ENCODE data around the gene COL18A1. TPM values are rescaled to one million over a fixed set of nuclear protein-coding genes. Genes with fewer than 3 reads are reported as not detected.
A peak's percentile ranks its signal among the peaks of the same experiment; 100 is the strongest.

Gene COL18A1
- polyA plus RNA-seq, 2 of the 4 experiments (the other 2 are of a cell fraction), result 17.3 to 88.4 TPM

DNA sequence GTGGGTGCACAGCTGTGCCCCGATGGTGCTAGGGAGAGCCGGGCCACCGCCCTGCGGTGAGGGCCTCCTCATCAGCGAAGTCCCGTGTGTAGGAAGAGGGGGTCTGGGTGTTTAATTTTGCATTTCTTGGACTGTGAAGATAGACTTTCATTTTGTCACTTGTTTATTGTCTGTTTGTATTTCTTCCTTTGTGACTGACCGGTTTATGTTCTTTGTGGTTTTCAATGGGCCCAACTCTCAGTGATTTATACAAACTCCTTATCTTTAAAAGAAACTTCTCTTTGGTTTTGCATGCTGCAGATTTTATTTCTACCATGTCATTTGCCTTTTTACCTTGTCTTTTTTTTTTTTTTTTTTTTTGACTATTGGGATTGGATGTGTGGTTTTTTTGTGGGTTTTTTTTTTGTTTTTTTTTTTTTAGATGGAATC lies 65.1 kb downstream of the COL18A1 start:
- Histone ChIP-seq H3K4me1 (peaks cover 55% of the 10 kb centered on the region), H3K4me2 (peak overlapping the region; percentile 91), H3K4me3 (no peak overlapping the region), H3K9me3 (no peaks in the 10 kb centered on the region), H3K27ac (peak overlapping the region; percentile 79 to 95)
- 84% methylated on average over 7 of the region's 7 CpGs for WGBS (ENCODE audit: missing lambda C conversion rate)
- TF ChIP-seq CHD2 (IDR thresholded peaks at IDR 0.05; ENCODE audit: low read length, partially characterized antibody), result no peak
- no peak for TF ChIP-seq EHMT2 (IDR thresholded peaks at IDR 0.05; ENCODE audit: low read depth)
- no peak for TF ChIP-seq ZFP36 (IDR thresholded peaks at IDR 0.05; ENCODE audit: borderline replicate concordance, partially characterized antibody)
- TF ChIP-seq, protein P1, sequence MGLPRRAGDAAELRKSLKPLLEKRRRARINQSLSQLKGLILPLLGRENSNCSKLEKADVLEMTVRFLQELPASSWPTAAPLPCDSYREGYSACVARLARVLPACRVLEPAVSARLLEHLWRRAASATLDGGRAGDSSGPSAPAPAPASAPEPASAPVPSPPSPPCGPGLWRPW (IDR thresholded peaks at IDR 0.05), result no peak
- no peak for TF ChIP-seq CBX2 (IDR thresholded peaks at IDR 0.05; ENCODE audit: borderline replicate concordance, low read depth)
- TF ChIP-seq, protein P2, sequence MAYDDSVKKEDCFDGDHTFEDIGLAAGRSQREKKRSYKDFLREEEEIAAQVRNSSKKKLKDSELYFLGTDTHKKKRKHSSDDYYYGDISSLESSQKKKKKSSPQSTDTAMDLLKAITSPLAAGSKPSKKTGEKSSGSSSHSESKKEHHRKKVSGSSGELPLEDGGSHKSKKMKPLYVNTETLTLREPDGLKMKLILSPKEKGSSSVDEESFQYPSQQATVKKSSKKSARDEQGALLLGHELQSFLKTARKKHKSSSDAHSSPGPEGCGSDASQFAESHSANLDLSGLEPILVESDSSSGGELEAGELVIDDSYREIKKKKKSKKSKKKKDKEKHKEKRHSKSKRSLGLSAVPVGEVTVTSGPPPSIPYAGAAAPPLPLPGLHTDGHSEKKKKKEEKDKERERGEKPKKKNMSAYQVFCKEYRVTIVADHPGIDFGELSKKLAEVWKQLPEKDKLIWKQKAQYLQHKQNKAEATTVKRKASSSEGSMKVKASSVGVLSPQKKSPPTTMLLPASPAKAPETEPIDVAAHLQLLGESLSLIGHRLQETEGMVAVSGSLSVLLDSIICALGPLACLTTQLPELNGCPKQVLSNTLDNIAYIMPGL (CRISPR knock-in tag; IDR thresholded peaks at IDR 0.05; ENCODE audit: borderline replicate concordance), result no peak
- ChIA-PET POLR2A (no interaction called here), CTCF (interaction anchor here (0.9 to 1.2 kb wide), 3 partner anchors 19 to 333 kb away, joined by 3 to 4 read pairs (median 4); no protein-coding TSS in a partner anchor)
- no peak for DNase-seq (ENCODE audit: low read depth in 1 of 2, low spot score in 1 of 2)
- no peak for FAIRE-seq
- no peak for ATAC-seq

DNA sequence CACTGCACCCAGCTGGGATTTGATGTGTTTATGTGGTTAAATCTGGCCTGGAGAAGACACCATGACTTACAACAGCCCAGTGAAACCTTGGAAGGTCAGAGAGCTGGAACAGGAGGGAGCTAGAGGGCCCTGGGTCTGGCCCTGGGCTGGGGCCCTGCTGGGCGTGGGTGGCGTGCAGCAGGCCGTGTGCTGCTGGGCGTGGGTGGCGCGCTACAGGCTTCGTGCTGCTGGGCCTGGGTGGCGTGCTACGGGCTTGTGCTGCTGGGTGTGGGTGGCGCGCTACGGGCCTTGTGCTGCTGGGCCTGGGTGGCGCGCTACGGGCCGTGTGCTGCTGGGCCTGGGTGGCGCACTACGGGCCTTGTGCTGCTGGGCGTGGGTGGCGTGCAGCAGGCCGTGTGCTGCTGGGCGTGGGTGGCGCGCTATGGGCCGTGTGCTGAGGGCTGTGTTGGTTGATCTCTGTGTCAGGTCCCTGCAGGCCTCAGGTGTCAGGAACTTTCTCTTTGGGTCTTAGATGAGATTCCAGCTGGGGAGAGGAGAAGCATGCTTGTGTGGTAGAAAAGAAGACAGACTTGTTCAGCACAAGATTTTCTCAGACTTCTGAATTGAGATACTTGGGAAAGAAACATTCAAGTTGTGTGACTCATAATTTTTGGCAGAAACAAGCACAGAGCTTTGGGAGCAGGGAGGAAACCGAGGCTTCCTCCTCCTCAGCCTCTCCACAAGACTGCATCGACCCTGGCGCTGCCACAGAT lies 66.0 kb downstream of the COL18A1 start:
- CTCF ChIA-PET, result interaction anchor here (0.6 to 1.3 kb wide), 3 partner anchors 9 to 331 kb away, joined by 3 read pairs; no protein-coding TSS in a partner anchor
- Histone ChIP-seq H3K4me1 (peaks cover 55% of the 10 kb centered on the region), H3K4me3 (no peak overlapping the region), H3K27ac (peak overlapping the region; percentile 79 to 95), H3K9me3 (no peaks in the 10 kb centered on the region), H3K4me2 (peak overlapping the region; percentile 91)
- DNase-seq (ENCODE audit: low read depth in 1 of 2, low spot score in 1 of 2), result peak in 1 of 2 experiments; percentile 18
- WGBS (ENCODE audit: missing lambda C conversion rate), result 42% methylated on average over 14 of the region's 28 CpGs
- ATAC-seq, result peak; percentile 52 to 63
- TF ChIP-seq FOSL2 (IDR thresholded peaks at IDR 0.05) (no peak), FOSL2 (CRISPR knock-in tag; IDR thresholded peaks at IDR 0.05) (peak; percentile 49; the same call in 1 of the 2 replicates), CHD2 (IDR thresholded peaks at IDR 0.05; ENCODE audit: low read length, partially characterized antibody) (no peak), JUN (IDR thresholded peaks at IDR 0.05) (0 out of 5 replicates have a peak, but pooled peaks of 1 of the 2 experiments have one; percentile 31)
- TF ChIP-seq, protein P3, sequence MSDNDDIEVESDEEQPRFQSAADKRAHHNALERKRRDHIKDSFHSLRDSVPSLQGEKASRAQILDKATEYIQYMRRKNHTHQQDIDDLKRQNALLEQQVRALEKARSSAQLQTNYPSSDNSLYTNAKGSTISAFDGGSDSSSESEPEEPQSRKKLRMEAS (IDR thresholded peaks at IDR 0.05), result peak; percentile 59
- POLR2A ChIA-PET, result no interaction called here
- no peak for FAIRE-seq

DNA sequence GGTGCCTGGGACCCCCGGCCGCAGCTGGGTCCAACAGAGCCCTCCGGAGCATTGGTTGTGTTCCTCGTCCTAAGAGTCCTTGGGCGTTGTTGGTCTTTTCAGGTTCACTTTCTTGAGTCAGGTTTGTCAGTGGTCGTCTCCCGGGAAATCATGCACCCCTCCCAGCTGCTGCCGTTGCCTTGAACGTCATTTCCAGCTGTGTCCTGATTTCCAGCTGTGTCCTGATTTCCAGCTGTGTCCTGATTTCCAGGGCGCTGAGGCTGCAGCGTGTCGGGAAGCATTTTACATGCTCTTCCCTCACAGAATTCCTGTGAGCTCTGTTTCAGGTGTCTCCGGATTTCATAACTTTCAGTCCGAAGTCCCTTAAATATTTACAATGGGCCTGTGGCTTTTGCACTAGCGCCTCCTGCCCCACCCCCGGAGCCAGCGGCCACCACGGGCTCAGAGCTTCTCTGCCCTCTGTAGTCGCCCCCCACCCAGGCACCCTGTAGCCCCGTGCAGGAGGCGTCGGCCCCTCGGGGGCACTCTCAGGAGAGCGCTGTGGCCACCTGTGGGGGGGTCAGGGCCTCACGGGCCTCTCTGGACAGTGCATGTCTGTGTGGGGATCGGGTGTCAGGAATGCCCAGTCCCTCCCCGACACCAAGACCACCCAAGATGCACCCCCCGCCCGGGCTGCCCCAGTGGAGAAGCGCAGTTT lies 66.7 kb downstream of the COL18A1 start:
- no peaks in the 10 kb centered on the region for H3K9me3 ChIP-seq
- no peak overlapping the region; the same call in 2 of the 3 replicates for H3K4me3 ChIP-seq
- H3K4me1 ChIP-seq, result peaks cover 53% of the 10 kb centered on the region
- POLR2A ChIA-PET, result no interaction called here
- no peak for FAIRE-seq
- no peak for DNase-seq (ENCODE audit: low read depth in 1 of 2, low spot score in 1 of 2)
- peak overlapping the region; percentile 79 to 95 for H3K27ac ChIP-seq
- ATAC-seq, result peak in 1 of 2 experiments; percentile 9; a peak in 2 of 6 replicates
- CTCF ChIA-PET, result interaction anchor here (1.1 to 1.3 kb wide), 2 partner anchors 33 to 331 kb away, joined by 3 read pairs; no protein-coding TSS in a partner anchor
- peak overlapping the region; percentile 91 for H3K4me2 ChIP-seq
- WGBS (ENCODE audit: missing lambda C conversion rate), result 41% methylated on average over 19 of the region's 30 CpGs
- TF ChIP-seq, protein P4, sequence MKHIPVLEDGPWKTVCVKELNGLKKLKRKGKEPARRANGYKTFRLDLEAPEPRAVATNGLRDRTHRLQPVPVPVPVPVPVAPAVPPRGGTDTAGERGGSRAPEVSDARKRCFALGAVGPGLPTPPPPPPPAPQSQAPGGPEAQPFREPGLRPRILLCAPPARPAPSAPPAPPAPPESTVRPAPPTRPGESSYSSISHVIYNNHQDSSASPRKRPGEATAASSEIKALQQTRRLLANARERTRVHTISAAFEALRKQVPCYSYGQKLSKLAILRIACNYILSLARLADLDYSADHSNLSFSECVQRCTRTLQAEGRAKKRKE (CRISPR knock-in tag; IDR thresholded peaks at IDR 0.05; ENCODE audit: low read depth), result no peak
- TF ChIP-seq GATA3 (IDR thresholded peaks at IDR 0.05; ENCODE audit: borderline replicate concordance) (no peak), PHF8 (IDR thresholded peaks at IDR 0.05; ENCODE audit: borderline replicate concordance, low read depth) (no peak), NFE2L2 (conservative IDR thresholded peaks at IDR 0.05; ENCODE audit: low read length) (no peak), MAZ (IDR thresholded peaks at IDR 0.05; ENCODE audit: borderline replicate concordance, low read depth, low read length) (no peak), RARB (CRISPR knock-in tag; IDR thresholded peaks at IDR 0.05) (no peak), ZSCAN20 (CRISPR knock-in tag; IDR thresholded peaks at IDR 0.05) (no peak)
- TF ChIP-seq, protein P5, sequence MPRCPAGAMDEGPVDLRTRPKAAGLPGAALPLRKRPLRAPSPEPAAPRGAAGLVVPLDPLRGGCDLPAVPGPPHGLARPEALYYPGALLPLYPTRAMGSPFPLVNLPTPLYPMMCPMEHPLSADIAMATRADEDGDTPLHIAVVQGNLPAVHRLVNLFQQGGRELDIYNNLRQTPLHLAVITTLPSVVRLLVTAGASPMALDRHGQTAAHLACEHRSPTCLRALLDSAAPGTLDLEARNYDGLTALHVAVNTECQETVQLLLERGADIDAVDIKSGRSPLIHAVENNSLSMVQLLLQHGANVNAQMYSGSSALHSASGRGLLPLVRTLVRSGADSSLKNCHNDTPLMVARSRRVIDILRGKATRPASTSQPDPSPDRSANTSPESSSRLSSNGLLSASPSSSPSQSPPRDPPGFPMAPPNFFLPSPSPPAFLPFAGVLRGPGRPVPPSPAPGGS (IDR thresholded peaks at IDR 0.05), result no peak
- TF ChIP-seq, protein P6, sequence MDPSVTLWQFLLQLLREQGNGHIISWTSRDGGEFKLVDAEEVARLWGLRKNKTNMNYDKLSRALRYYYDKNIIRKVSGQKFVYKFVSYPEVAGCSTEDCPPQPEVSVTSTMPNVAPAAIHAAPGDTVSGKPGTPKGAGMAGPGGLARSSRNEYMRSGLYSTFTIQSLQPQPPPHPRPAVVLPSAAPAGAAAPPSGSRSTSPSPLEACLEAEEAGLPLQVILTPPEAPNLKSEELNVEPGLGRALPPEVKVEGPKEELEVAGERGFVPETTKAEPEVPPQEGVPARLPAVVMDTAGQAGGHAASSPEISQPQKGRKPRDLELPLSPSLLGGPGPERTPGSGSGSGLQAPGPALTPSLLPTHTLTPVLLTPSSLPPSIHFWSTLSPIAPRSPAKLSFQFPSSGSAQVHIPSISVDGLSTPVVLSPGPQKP (IDR thresholded peaks at IDR 0.05; ENCODE audit: low read depth, low read length), result no peak
- TF ChIP-seq, protein P7, sequence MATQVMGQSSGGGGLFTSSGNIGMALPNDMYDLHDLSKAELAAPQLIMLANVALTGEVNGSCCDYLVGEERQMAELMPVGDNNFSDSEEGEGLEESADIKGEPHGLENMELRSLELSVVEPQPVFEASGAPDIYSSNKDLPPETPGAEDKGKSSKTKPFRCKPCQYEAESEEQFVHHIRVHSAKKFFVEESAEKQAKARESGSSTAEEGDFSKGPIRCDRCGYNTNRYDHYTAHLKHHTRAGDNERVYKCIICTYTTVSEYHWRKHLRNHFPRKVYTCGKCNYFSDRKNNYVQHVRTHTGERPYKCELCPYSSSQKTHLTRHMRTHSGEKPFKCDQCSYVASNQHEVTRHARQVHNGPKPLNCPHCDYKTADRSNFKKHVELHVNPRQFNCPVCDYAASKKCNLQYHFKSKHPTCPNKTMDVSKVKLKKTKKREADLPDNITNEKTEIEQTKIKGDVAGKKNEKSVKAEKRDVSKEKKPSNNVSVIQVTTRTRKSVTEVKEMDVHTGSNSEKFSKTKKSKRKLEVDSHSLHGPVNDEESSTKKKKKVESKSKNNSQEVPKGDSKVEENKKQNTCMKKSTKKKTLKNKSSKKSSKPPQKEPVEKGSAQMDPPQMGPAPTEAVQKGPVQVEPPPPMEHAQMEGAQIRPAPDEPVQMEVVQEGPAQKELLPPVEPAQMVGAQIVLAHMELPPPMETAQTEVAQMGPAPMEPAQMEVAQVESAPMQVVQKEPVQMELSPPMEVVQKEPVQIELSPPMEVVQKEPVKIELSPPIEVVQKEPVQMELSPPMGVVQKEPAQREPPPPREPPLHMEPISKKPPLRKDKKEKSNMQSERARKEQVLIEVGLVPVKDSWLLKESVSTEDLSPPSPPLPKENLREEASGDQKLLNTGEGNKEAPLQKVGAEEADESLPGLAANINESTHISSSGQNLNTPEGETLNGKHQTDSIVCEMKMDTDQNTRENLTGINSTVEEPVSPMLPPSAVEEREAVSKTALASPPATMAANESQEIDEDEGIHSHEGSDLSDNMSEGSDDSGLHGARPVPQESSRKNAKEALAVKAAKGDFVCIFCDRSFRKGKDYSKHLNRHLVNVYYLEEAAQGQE (IDR thresholded peaks at IDR 0.05), result no peak

All from A549 (cell line).